ENCODE results near the gene VRK2.

GRCh38 chr2:58203018-58203417, 156.4 kb downstream of the VRK2 start:
- TF ChIP-seq REST (IDR thresholded peaks at IDR 0.05; ENCODE audit: insufficient read depth in 1 of 2, low read depth in 2 of 2, low read length in 2 of 2), result no peak
- TF ChIP-seq POLR2AphosphoS5 (IDR thresholded peaks at IDR 0.05; ENCODE audit: low read depth, low read length), result no peak

Measured in PFSK-1 (cell line).